GM18907 (cell line): Measurements from ENCODE around the gene SLA2.
A peak's percentile ranks its signal among the peaks of the same experiment; 100 is the strongest.
"Not testable (repeated sequence)": the region's sequence is repeated elsewhere in the genome, so short reads cannot be mapped to it uniquely, and the experiment has no call there.

ENCODE experiments used
- ATAC-seq: cut with Tn5 transposase; IDR thresholded peaks from one replicate; pipeline ENCODE4 v1.9.1; 2021; ENCODE audit warnings: mild to moderate bottlenecking, moderate library complexity; ENCODE audit not compliant: unreplicated experiment

The SLA2 gene

GRCh38 chr20:36611625-36612024 is 34.4 kb downstream of the SLA2 start:
- ATAC-seq: no peak

DNA sequence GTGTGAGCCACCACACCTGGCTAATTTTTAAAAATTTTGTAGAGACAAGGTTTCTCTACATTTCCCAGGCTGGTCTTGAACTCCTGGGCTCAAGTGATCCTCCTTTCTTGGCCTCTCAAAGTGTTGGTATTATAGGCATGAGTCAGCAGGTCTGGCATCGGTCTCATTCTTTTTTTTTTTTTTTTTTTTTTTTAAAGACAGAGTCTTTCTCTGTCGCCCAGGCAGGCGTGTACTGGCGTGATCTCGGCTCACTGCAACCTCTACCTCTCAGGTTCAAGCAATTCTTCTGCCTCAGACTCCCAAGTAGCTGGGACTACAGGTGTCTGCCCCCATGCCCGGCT is 37.6 kb downstream of the SLA2 start:
- not testable (repeated sequence) for ATAC-seq

GRCh38 chr20:36607586-36608387 is 38.2 kb downstream of the SLA2 start:
- ATAC-seq: no peak

- ATAC-seq: no peak
Observed at GRCh38 chr20:36606158-36607066, 39.6 kb downstream of the SLA2 start.

DNA sequence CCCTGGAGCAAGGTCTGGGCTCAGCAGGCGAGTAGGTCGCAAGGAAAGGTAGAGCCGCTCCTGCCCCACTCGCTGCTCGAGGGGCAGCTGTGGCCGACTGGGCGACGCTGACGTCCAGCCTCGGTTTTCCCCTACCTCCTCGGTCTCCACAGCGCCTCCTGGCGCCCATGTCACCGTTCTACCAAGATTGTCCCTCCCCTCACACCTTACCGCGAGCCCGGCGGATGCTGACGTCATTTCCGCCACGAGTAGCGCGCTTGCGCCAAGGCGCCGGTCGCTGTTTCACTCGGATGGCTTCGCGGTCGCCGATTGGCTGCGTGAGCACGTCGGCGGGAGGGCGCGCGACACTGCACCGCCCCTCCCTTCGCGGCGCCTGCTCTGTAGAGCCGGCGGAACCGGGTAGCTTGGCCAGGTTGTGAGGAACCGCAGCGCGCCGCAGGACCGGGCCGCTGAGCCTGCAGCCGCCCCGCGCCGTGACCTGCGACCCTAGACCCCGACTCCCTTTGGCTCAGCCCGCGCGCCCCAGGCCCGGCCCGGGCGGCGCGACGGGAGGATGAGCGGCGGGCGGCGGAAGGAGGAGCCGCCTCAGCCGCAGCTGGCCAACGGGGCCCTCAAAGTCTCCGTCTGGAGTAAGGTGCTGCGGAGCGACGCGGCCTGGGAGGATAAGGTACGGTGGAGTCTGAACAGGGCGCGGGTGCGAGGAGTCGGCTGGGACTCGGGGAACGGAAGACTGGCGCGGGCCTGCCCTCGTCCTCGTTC is 40.4 kb downstream of the SLA2 start, which contains the start of gene RAB5IF:
RAB5IF (plus strand) TSS at position 381 of the 759 bp plus-strand sequence; CDS start at position 554, 173 bp downstream.
- peak; percentile 86 for ATAC-seq

- ATAC-seq: peak; percentile 41
Observed at GRCh38 chr20:36604952-36605398, 41.0 kb downstream of the SLA2 start.

GRCh38 chr20:36601540-36601939 is 44.5 kb downstream of the SLA2 start:
- no peak for ATAC-seq

- ATAC-seq: no peak
Observed at GRCh38 chr20:36599912-36600345, 46.1 kb downstream of the SLA2 start.

DNA sequence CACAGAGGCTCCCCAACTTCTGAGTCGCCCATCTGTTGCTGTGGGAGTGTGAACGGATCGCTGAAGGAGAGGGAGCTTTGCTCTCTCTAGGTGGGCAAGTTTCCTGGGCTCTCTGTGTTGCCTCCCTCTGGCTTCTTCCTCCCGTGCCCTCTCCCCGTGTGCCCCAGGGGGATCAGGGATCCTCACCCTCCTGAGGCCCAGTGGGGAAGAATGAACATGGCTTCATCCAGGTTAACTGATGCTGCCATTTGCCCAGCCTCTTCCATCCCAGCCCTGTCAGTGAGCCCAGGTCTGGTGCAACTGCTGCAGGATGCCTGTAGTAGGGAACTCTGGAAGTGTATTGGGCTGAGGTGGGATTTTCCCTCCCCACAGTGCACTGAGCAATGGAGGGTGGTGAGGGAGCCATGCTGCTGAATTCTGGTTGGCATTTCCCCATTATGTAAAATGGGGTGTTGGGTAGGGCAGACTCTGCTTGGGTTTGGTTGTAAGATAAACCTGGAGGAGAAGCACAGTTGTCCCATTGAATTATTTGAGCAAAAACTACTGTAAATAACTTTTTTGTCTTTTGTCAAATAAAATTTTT is 52.6 kb downstream of the SLA2 start:
- no peak for ATAC-seq

- no peak for ATAC-seq
Observed at GRCh38 chr20:36591854-36592641, 53.9 kb downstream of the SLA2 start.

DNA sequence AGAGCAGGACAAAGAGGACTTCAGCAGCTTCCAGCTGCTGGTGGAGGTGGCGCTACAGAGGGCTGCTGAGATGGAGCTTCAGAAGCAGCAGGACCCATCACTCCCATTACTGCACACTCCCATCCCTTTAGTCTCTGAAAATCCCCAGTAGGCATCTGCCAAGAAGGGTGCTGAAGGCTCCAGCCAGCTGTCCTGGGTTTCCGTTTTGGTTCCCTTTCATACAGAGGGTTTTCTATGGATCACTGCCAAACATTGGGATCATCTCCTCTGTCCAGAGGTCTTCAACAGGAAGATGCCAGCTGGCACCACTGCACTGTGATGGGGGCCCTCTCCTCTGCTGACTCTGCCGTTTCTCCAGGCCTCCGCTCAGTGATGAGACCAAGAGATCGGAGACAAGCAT is 54.7 kb downstream of the SLA2 start:
- ATAC-seq: no peak

DNA sequence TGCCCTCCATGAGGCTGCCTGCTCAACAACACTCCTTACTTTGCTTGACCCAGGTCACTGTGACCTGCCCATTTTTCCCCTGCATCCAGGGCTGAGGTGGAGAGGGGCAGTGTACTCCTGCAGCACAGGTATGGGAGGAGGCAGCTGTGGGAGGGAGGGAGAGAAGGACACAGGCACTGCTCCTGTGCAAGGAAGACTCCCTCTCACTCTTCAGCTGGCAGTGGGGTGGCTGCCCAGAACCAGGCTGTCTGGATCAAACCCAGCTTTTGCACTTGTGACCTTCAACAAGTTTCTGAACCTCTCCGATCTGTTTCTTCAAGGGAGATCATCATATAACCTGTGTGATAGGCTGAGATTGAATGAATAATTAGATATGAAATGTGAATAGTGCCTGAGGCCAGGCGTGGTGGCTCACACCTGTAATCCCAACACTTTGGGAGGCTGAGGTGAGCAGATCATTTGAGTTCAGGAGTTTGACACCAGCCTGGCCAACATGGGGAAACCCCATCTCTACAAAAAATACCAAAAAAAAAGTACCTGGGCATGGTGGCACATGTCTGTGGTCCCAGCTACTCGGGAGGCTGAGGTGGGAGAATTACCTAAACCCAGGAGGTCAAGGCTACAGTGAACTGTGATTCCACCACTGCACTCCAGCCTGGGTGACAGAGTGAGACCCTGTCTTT is 58.5 kb downstream of the SLA2 start:
- ATAC-seq: no peak

DNA sequence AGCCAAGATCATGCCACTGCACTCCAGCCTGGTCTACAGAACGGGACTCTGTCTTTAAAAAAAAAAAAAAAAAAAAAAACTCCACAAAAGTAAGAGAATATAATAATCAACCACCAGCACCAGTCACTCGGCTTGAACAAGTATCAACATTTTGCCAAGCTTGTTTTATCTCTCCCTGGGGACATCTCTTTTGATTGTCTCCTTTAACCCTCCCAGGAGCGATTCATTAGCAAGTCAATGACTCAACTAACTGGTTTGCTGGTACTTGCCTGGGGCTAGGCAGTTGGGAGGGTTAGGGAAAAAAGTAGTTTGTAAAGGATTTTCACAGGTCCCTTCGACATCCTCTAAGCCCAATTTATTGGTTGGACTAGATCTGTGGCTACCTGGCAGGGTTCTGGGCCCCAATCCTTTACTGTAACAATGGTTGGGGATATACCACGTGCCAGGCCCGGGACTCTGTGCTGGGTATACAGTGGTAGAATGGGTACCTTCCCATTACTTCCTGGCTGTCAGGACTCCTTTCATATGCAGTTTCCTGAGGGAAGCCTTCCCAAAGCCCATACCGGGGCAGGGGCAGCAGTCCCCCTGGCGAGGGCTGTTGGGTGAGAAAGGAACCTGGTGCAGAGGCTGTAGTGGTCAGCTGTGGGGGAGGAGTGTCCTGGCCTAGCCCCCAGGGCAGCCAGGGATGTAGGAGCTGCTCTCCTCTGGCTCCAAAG is 60.4 kb downstream of the SLA2 start:
- ATAC-seq: no peak

DNA sequence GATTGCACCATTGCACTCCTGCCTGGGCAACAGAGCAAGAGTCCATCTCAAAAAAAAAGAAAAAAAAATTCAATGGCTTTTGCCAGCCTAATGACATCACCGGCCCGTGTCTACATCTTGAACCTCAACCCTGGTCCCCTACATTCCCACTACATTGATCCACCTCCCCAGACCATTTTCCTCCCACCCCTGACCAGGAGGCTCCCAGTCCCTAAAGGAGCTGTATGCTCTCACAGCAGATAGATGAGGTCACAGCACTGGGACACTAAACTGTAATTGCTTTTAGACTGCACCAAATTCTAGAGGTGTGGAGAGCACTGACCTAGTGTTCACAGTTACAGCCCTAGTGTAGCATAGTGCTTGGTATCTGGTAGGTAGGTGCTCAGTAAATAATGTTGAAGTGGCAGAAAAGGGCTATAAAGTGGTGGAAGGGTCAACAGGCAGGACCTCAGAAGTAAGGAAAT is 61.9 kb downstream of the SLA2 start:
- ATAC-seq: no peak

- no peak for ATAC-seq
Observed at GRCh38 chr20:36582821-36583220, 63.2 kb downstream of the SLA2 start.

- ATAC-seq: no peak
Observed at GRCh38 chr20:36582322-36582721, 63.7 kb downstream of the SLA2 start.

- no peak for ATAC-seq
Observed at GRCh38 chr20:36579996-36580545, 65.9 kb downstream of the SLA2 start.

GRCh38 chr20:36578356-36579041 is 67.5 kb downstream of the SLA2 start:
- ATAC-seq: no peak
